WERI-Rb-1 (cell line): ENCODE measurements around the gene OSBPL10.
A peak's percentile ranks its signal among the peaks of the same experiment; 100 is the strongest.

Experiments
- DNase-seq: peaks from one replicate; pipeline ENCODE4 v3.0.0-alpha.2; 2020
- H3K27ac ChIP-seq: fragments of 250-450 bp; sonication (Bioruptor Pico); 2 replicates; pipeline ENCODE4 v1.5.1; 2020; ENCODE audit warnings: mild to moderate bottlenecking, moderate library complexity
- H3K27me3 ChIP-seq: fragments of 250-450 bp; sonication (Bioruptor Pico); 2 replicates; pipeline ENCODE4 v1.5.1; 2021; ENCODE audit warnings: mild to moderate bottlenecking, low read depth, moderate library complexity; ENCODE audit not compliant: insufficient read depth, severe bottlenecking
- H3K36me3 ChIP-seq: fragments of 250-450 bp; sonication (Bioruptor Pico); 2 replicates; pipeline ENCODE4 v1.5.1; 2020; ENCODE audit warnings: mild to moderate bottlenecking, moderate library complexity
- H3K4me3 ChIP-seq: 2 replicates; pipeline ENCODE4 v1.5.1; 2011; ENCODE audit warnings: low read depth, mild to moderate bottlenecking, control low read depth, low read length
- H3K9me3 ChIP-seq: fragments of 250-450 bp; sonication (Bioruptor Pico); 2 replicates; pipeline ENCODE4 v1.5.1; 2021; ENCODE audit warnings: mild to moderate bottlenecking, moderate library complexity; ENCODE audit not compliant: severe bottlenecking
- CTCF ChIP-seq: IDR thresholded peaks from 2 replicates; pipeline ENCODE4 v1.5.1; 2011; ENCODE audit warnings: low read depth, mild to moderate bottlenecking, control low read depth, inconsistent platforms, low read length

OSBPL10 gene

DNA sequence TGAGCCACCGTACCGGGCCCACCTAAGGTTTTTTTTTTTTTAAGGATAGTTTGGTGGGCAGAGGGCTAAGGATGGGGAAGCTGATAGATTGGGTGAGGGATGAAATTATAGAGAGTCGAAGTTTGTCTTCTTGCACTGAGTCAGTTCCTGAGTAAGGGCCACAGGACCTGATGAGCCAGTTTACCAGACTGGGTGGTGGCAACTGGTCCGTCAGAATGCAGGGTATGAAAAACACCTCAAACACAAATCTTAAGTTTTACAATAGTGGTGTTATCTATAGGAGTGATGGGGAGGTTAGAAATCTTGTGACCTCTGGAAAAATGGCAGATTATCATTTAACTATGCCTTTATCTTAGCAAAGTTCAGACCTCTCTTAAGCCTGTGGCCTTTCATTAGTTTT lies 3.3 kb upstream of the OSBPL10 start:
- no peaks in the 10 kb centered on the region for H3K27me3 ChIP-seq

GRCh38 chr3:31980530-31981205 lies 394 bp downstream of the OSBPL10 start:
- Histone ChIP-seq H3K27ac (no peak overlapping the region), H3K4me3 (peak overlapping the region; percentile 76)

More for the DNA sequence above, 3.3 kb upstream of the OSBPL10 start:
- Histone ChIP-seq H3K9me3 (no peaks in the 10 kb centered on the region), H3K4me3 (no peak overlapping the region), H3K36me3 (no peaks in the 10 kb centered on the region), H3K27ac (no peak overlapping the region)
- DNase-seq: no peak
- no peak for TF ChIP-seq CTCF

DNA sequence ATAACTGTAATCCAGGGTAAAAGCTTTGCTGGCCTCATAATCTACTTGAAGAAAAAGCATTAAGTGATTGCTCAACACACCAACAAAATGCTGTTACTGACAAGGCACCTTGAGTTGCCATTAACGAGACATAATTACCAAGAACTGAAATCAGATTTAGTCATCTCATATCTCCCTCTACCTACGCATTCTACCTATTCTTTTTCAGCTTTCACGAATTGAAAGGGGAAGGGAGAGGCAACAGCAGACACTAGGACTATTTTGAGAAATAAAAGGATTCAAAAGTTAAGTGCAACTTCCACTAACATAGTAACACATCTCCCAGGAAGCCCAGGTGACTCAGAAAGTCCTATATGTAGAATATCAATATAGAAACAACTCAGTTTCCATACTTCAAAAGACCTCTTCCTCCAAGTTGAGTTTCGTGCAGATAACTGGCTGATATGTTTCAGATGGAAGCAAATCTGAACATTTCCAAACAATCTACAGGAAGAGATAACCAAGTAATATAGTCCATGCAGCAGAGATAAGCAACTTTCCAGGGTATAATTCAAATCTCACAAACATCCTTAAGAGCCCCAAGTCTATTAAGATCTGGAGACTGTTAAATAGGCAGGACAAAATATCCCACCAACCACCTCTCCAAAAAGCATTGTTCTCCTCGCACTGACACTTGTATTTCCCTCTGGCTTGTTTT lies 1.9 kb downstream of the OSBPL10 start:
- Histone ChIP-seq H3K36me3 (no peaks in the 10 kb centered on the region), H3K9me3 (no peaks in the 10 kb centered on the region), H3K27me3 (no peaks in the 10 kb centered on the region), H3K4me3 (no peak overlapping the region), H3K27ac (no peak overlapping the region)
- no peak for TF ChIP-seq CTCF
- no peak for DNase-seq

More at GRCh38 chr3:31980530-31981205, 394 bp downstream of the OSBPL10 start:
- peak; percentile 10; the same call in 1 of the 2 replicates for TF ChIP-seq CTCF
- Histone ChIP-seq H3K36me3 (no peaks in the 10 kb centered on the region), H3K27me3 (no peaks in the 10 kb centered on the region), H3K9me3 (no peaks in the 10 kb centered on the region)
- DNase-seq: peak; percentile 57

DNA sequence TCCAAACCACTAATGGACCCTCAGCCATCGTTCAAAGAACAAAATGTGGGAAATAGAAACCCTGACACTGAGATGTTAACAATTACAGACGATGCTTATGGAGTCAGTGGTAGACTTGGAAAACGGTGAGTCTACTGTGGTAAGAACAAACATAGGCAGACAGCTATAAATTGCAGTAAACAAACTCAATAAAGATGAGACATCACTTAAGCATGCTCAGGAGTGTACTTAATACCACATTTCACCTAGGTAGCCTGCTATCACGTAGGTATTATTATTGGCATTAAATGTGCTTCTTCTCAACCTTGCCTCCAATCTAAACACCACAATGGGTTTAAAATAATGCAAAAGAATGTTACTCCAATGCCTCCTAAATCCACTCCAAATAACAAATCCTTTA lies 2.5 kb downstream of the OSBPL10 start:
- no peak for DNase-seq
- Histone ChIP-seq H3K27ac (no peak overlapping the region), H3K27me3 (no peaks in the 10 kb centered on the region), H3K36me3 (no peaks in the 10 kb centered on the region), H3K9me3 (no peaks in the 10 kb centered on the region), H3K4me3 (no peak overlapping the region)
- no peak for TF ChIP-seq CTCF

DNA sequence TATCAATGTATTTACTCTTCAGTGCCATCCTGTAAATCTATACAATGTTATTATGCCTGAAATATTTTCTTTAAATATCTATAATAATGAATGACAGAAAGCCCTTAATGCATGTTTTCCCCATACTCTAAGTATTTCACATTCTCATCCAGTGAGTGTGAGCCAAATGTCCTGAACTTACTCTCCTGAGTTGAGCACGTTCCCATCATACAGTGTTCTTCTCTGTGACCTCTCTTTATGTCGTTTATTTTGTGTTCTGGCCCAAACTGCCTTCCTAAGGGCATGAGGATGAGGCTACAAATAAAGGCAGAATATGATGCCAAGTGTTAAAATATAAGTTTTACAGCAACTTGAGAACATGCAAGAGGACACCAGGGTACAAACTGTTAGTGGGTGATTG lies 3.3 kb downstream of the OSBPL10 start:
- Histone ChIP-seq H3K27ac (no peak overlapping the region), H3K27me3 (no peaks in the 10 kb centered on the region), H3K9me3 (no peaks in the 10 kb centered on the region), H3K36me3 (no peaks in the 10 kb centered on the region), H3K4me3 (no peak overlapping the region)
- DNase-seq: no peak
- no peak for TF ChIP-seq CTCF
